GM12878 (cell line): ENCODE measurements around the gene UBE2D3. TPM values are rescaled to one million over a fixed set of nuclear protein-coding genes. Genes with fewer than 3 reads are reported as not detected.

Experiments used
- ATAC-seq: fragments of 200-7000 bp; cut with Tn5 transposase; 3 replicates; pipeline ENCODE4 v1.9.1; 2020; ENCODE audit warnings: mild to moderate bottlenecking, moderate library complexity
- BruUV-seq: library from RNA; stranded (reverse); fragments of 400-500 nt; replicated peaks from 2 replicates; lab custom pipeline; 2021; lab: Mats Ljungman, UMichigan
- CTCF ChIA-PET: fragments of 300-600 bp; sonication (Branson Sonifier 250); formaldehyde crosslinking; extraction: SDS; loops from one replicate; lab custom pipeline; 2021; ENCODE audit warnings: inconsistent platforms; lab: Yijun Ruan, JAX
- POLR2A ChIA-PET: fragments of 350-600 bp; formaldehyde crosslinking; extraction: SDS; loops from one replicate; lab custom pipeline; 2021; ENCODE audit warnings: inconsistent platforms; lab: Charles Lee
- RAD21 ChIA-PET: fragments of 300-600 bp; sonication (Branson Sonifier 250); formaldehyde crosslinking; loops from one replicate; lab custom pipeline; 2023; ENCODE audit warnings: antibody characterized with exemption; ENCODE audit not compliant: unreplicated experiment; lab: Charles Lee
- SMC1A ChIA-PET: fragments of 300-600 bp; sonication (Branson Sonifier 250); formaldehyde crosslinking; loops from one replicate; lab custom pipeline; 2023; ENCODE audit not compliant: unreplicated experiment, uncharacterized antibody; lab: Charles Lee
- DNase-seq: peaks from one replicate; pipeline ENCODE4 v3.0.0-alpha.2; 2011; ENCODE audit warnings: low read depth, low spot score
- FAIRE-seq: peaks from 3 replicates; lab custom pipeline; 2011; peaks lifted over from hg19 to GRCh38; lab: Jason Lieb, UNC
- H2AFZ ChIP-seq: 2 replicates; pipeline ENCODE4 v1.6.0; 2011; ENCODE audit warnings: low read depth, low read length, control low read depth; ENCODE audit not compliant: control insufficient read depth
- H3K27ac ChIP-seq: 2 replicates; pipeline ENCODE4 v1.5.1; 2011; ENCODE audit warnings: control low read depth; ENCODE audit not compliant: control insufficient read depth, insufficient read depth
- H3K27me3 ChIP-seq, 2 experiments: replicated peaks in 1 of 2; 2 replicates each; pipeline versions ENCODE4 v1.6.0 to v1.6.1; 2011; ENCODE audit warnings: low read length in 1 of 2; ENCODE audit not compliant: control insufficient read depth in 2 of 2, insufficient read depth in 2 of 2
- H3K36me3 ChIP-seq, 2 experiments: 2 replicates each; pipeline ENCODE4 v1.5.1; 2011; ENCODE audit warnings: low read length in 1 of 2; ENCODE audit not compliant: control insufficient read depth in 2 of 2, insufficient read depth in 2 of 2
- H3K4me1 ChIP-seq: 2 replicates; pipeline ENCODE4 v1.6.1; 2011; ENCODE audit warnings: mild to moderate bottlenecking, low read length, moderate library complexity, mixed read lengths; ENCODE audit not compliant: control insufficient read depth, insufficient read depth
- H3K4me2 ChIP-seq: 2 replicates; pipeline ENCODE4 v1.6.0; 2011; ENCODE audit warnings: control low read depth; ENCODE audit not compliant: control insufficient read depth, insufficient read depth
- H3K4me3 ChIP-seq: fragments of 200-600 bp; sonication (generic); 2 replicates; pipeline ENCODE4 v1.5.1; 2016
- H3K79me2 ChIP-seq: 2 replicates; pipeline ENCODE4 v1.6.0; 2011; ENCODE audit warnings: low read length; ENCODE audit not compliant: control insufficient read depth, insufficient read depth
- H3K9ac ChIP-seq: 2 replicates; pipeline ENCODE4 v1.8.0; 2011; ENCODE audit warnings: low read length, control low read depth, mixed read lengths; ENCODE audit not compliant: control insufficient read depth, insufficient read depth
- H3K9me3 ChIP-seq: replicated peaks from 3 replicates; pipeline ENCODE4 v1.5.1; 2011; ENCODE audit warnings: mild to moderate bottlenecking, low read length; ENCODE audit not compliant: control insufficient read depth, insufficient read depth
- H4K20me1 ChIP-seq: 2 replicates; pipeline ENCODE4 v1.6.0; 2011; ENCODE audit not compliant: control insufficient read depth, insufficient read depth
- CHD1 ChIP-seq: IDR thresholded peaks from 2 replicates; pipeline ENCODE4 v1.6.1; 2012; ENCODE audit warnings: low read depth, low read length, improper control_type of control experiment
- JUND ChIP-seq: IDR thresholded peaks from 2 replicates; pipeline ENCODE4 v1.6.1; 2012; ENCODE audit warnings: low read depth, mild to moderate bottlenecking, low read length, improper control_type of control experiment, moderate library complexity
- NR2C2 ChIP-seq: IDR thresholded peaks from 2 replicates; pipeline ENCODE4 v1.6.1; 2011; ENCODE audit warnings: borderline replicate concordance, low read depth; ENCODE audit not compliant: control insufficient read depth, insufficient read length
- PAX5 ChIP-seq: IDR thresholded peaks from 2 replicates; pipeline ENCODE4 v1.6.1; 2011; ENCODE audit warnings: low read depth, low read length, borderline replicate concordance
- RELA ChIP-seq: fragments of 450-650 bp; IDR thresholded peaks from 2 replicates; pipeline ENCODE4 v1.8.0; 2014; ENCODE audit warnings: borderline replicate concordance; ENCODE audit not compliant: partially characterized antibody
- RELB ChIP-seq: fragments of 450-650 bp; IDR thresholded peaks from 2 replicates; pipeline ENCODE4 v1.6.1; 2017; ENCODE audit warnings: low read depth, mild to moderate bottlenecking, moderate library complexity
- STAT1 ChIP-seq: fragments of 450-650 bp; conservative IDR thresholded peaks from 2 replicates; pipeline ENCODE4 v1.6.1; 2014; ENCODE audit warnings: antibody characterized with exemption, mild to moderate bottlenecking
- TCF3 ChIP-seq: IDR thresholded peaks from 2 replicates; pipeline ENCODE4 v1.6.1; 2012; ENCODE audit warnings: low read depth, mild to moderate bottlenecking, low read length, borderline replicate concordance; ENCODE audit not compliant: insufficient read depth
- WGBS: methylation state at CpG from one replicate; pipeline ENCODE4 v1.1.6; 2016; ENCODE audit warnings: low lambda C conversion rate; ENCODE audit not compliant: insufficient replicate concordance, insufficient coverage; ENCODE audit errors: missing lambda C conversion rate; 5-methylcytosine and 5-hydroxymethylcytosine counted together
- in situ Hi-C: fragments of 300-500 bp; cut with MboI; formaldehyde crosslinking; loops from 9 replicates; pipeline ENCODE4 v1.14.3; 2018; ENCODE audit warnings: mixed read lengths
- intact Hi-C: fragments of 100-400 bp; cut with micrococcal nuclease; formaldehyde crosslinking; loops from one replicate; pipeline ENCODE4 v1.14.2; 2022; ENCODE audit not compliant: unreplicated experiment
- polyA plus RNA-seq, 11 experiments: library from polyadenylated mRNA; depleted of rRNA in 4 of 11; unstranded in 6 of 11; stranded (reverse) in 5 of 11; fragments of >200 nt; fragmentation: Nextera tagmentation in 4 of 11; fragmentation: Illumina TruSeq in 1 of 11; extraction: Ambion mirVana in 4 of 11; extraction: Trizol in 1 of 11; gene quantifications; 1 replicate in 1 of 11; 2 replicates in 10 of 11; pipeline versions ENCODE4 v1.2.1 to v1.2.3, GENCODE V29; 2011 to 2016; ENCODE audit warnings: inconsistent platforms in 2 of 11, missing spikeins in 2 of 11, low read depth in 1 of 11
- total RNA-seq, 4 experiments: library from RNA; depleted of rRNA in 3 of 4; stranded (reverse); fragments of >200 nt in 3 of 4; fragmentation: Illumina TruSeq in 1 of 4; extraction: Trizol in 1 of 4; gene quantifications; 2 replicates each; pipeline versions ENCODE4 v1.2.1 to v1.2.3, GENCODE V29; 2013 to 2021

UBE2D3 gene
- total and polyA plus RNA-seq, 10 of the 15 experiments (the other 5 are each of a cell fraction or from before 2014, with no cell fraction given) = 162 to 572 (median 395) TPM

DNA sequence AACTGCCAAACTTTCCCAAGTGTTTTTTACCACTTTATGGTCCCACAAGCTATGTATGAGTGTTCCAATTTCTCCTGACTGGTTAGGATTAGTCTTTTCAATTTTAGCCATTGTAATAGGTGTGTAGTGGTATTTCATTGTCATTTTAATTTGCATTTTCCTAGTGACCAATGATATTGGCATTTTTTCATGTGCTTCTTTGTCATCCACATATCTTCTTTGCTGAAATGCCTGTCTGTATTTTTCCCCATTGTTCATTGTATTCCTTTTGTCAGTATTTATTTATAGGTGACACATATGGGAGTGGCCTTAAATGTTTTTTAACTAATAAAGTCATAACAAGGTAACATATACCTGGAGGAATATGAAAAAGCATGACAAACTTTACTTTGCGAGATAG, 9.2 kb upstream of the UBE2D3 start:
- in situ Hi-C loops (no loop called here), intact Hi-C loops (no loop called here)
- POLR2A ChIA-PET = interaction anchor here (0.7 to 1.7 kb wide), 4 partner anchors 9 to 44 kb away, joined by 3 to 4 read pairs (median 4); no protein-coding TSS in a partner anchor
- DNase-seq (no peak), ATAC-seq (no peak), FAIRE-seq (no peak)
- Histone ChIP-seq H3K4me3 (no peak overlapping the region), H3K27ac (no peak overlapping the region), H3K4me2 (no peak overlapping the region), H3K79me2 (no peaks in the 10 kb centered on the region), H3K9ac (no peak overlapping the region), H3K36me3 (no peaks in the 10 kb centered on the region), H4K20me1 (no peaks in the 10 kb centered on the region), H3K9me3 (no peaks in the 10 kb centered on the region), H2AFZ (no peak overlapping the region), H3K4me1 (no peaks in the 10 kb centered on the region), H3K27me3 (no peaks in the 10 kb centered on the region)
- WGBS = 100% methylated on average over 1 of the region's 1 CpG
- SMC1A ChIA-PET = interaction anchor here (0.6 to 3.3 kb wide), 7 partner anchors 9 to 345 kb away, joined by 3 to 12 read pairs (median 4); partner anchors contain the start of gene UBE2D3
- RAD21 ChIA-PET = interaction anchor here (0.7 to 1.0 kb wide), 2 partner anchors 32 kb away, joined by 4 read pairs; partner anchors contain the start of gene CISD2
- no TSS peak for BruUV-seq
- CTCF ChIA-PET = interaction anchor here (1.1 to 1.3 kb wide), 5 partner anchors 8 to 388 kb away, joined by 3 to 4 read pairs (median 3); no protein-coding TSS in a partner anchor
- TF ChIP-seq RELA (no peak), CHD1 (no peak), TCF3 (no peak), RELB (no peak), JUND (no peak), PAX5 (no peak), STAT1 (no peak), NR2C2 (no peak)
